Heart left ventricle (tissue), 16 donors: ENCODE data around the gene IFNGR2. TPM values are rescaled to one million over a fixed set of nuclear protein-coding genes. Genes with fewer than 3 reads are reported as not detected.

ENCODE experiments used
- ATAC-seq, 4 donors: fragments of 200-7000 bp; cut with Tn5 transposase; one replicate each; pipeline ENCODE4 v1.9.1; 2020 to 2022; ENCODE audit warnings: moderate library complexity in 4 of 4, mild to moderate bottlenecking in 3 of 4, moderate number of reproducible peaks in 1 of 4
- DNase-seq, 5 donors: peaks; one replicate each; pipeline ENCODE4 v3.0.0-alpha.2; 2020
- H3K27ac ChIP-seq, 12 donors: fragments of 200-600 bp; sonication (generic) in 4 of 12; one replicate each; pipeline versions ENCODE4 v1.5.0 to v1.8.0; 2016 to 2022; ENCODE audit warnings: mild to moderate bottlenecking in 2 of 12
- H3K27me3 ChIP-seq, 9 donors: fragments of 200-600 bp; sonication (generic) in 2 of 9; one replicate each; pipeline versions ENCODE4 v1.5.1 to v1.8.0; 2016 to 2022; ENCODE audit warnings: mild to moderate bottlenecking in 3 of 9
- H3K36me3 ChIP-seq, 9 donors: fragments of 200-600 bp; sonication (generic) in 2 of 9; one replicate each; pipeline versions ENCODE4 v1.5.0 to v1.8.0; 2018 to 2022; ENCODE audit warnings: mild to moderate bottlenecking in 2 of 9
- H3K4me1 ChIP-seq, 12 donors: fragments of 200-600 bp; sonication (generic) in 4 of 12; one replicate each; pipeline versions ENCODE4 v1.5.0 to v1.8.0; 2016 to 2022; ENCODE audit warnings: mild to moderate bottlenecking in 3 of 12
- H3K4me3 ChIP-seq, 12 donors: fragments of 200-600 bp; sonication (generic) in 4 of 12; one replicate each; pipeline versions ENCODE4 v1.5.0 to v1.8.0; 2017 to 2022; ENCODE audit warnings: mild to moderate bottlenecking in 9 of 12, moderate library complexity in 4 of 12
- H3K9me3 ChIP-seq, 12 donors: fragments of 200-600 bp; sonication (generic) in 4 of 12; one replicate each; pipeline versions ENCODE4 v1.5.0 to v1.8.0; 2016 to 2022; ENCODE audit warnings: mild to moderate bottlenecking in 1 of 12
- CTCF ChIP-seq, 12 donors: fragments of 200-600 bp; sonication (generic) in 4 of 12; IDR thresholded peaks; one replicate each; pipeline versions ENCODE4 v1.5.0 to v1.8.0; 2018 to 2022; ENCODE audit warnings: antibody characterized with exemption in 12 of 12, mild to moderate bottlenecking in 5 of 12
- POLR2A ChIP-seq, 2 donors: fragments of 450-650 bp; IDR thresholded peaks; one replicate each; pipeline ENCODE4 v1.6.1; 2017; ENCODE audit warnings: antibody characterized with exemption in 2 of 2, mild to moderate bottlenecking in 2 of 2, moderate library complexity in 2 of 2
- WGBS, 4 donors: extraction: QIAGEN DNeasy Blood & Tissue Kit in 2 of 4; methylation state at CpG; one replicate each; pipeline versions ENCODE4 v1.1.5 to v1.1.7; 2013 to 2018; 5-methylcytosine and 5-hydroxymethylcytosine counted together
- intact Hi-C, 10 donors: fragments of 100-400 bp; cut with DNase I; formaldehyde crosslinking; loops; one replicate each; pipeline versions ENCODE4 v1.11.1 to v1.14.2; 2022
- polyA plus RNA-seq, 2 donors: library from polyadenylated mRNA; stranded (reverse); fragments of 200-250 nt; gene quantifications; one replicate each; pipeline ENCODE4 v1.2.3, GENCODE V29; 2013
- total RNA-seq, 9 donors: library from RNA; depleted of rRNA in 2 of 9; stranded (reverse); fragments of >200 nt in 2 of 9; fragmentation: NEBNext Ultra II Directional in 3 of 9; extraction: Animal tissue kit (Norgen Biotek cat#: 25700) in 3 of 9; gene quantifications; one replicate each; pipeline versions ENCODE4 v1.1.0 to v1.2.4, GENCODE V29; 2016 to 2023
- donor health status: ischemic (EF 13 %, LVEDD 7.1; RV severe dilation, severe dysfunction).
- donor health status: healthy with polysubstance abuse.
- donor health status: DM: no; HTN: yes; CAD: no.
- donor health status: DM: no; HTN: no; CAD: no.
- donor health status: ischemic (EF 25% LVEDD 6.9; RV normal size, moderate dysfunction).
- donor health status: ischemic (EF 25% LVEDD 5.7; RV mildly dilated, moderate dysfunction).
- donor health status: healthy.
- donor health status: DM: yes; HTN: yes; CAD: no.
- donor health status: ischemic (EF 35%, LVEDD 5.7; RV mildly dilated, moderate dysfunction).
- donor health status: nonischemic (EF 11% LVEDD 7.7; RV severe dilation, severe dysfunction).
- donor health status: DM: yes; HTN: yes; CAD: no.
- donor health status: PGD.
- donor health status: ischemic (EF 29% LVEDD 5.4; RV normal size, mild dysfunction).
- donor health status: nonischemic (EF 23%, LVEDD 6.1; RV moderate dilation, normal function).

IFNGR2 gene
- total and polyA plus RNA-seq, 11 donors = 25.1 to 83.3 (median 33.5) TPM

DNA sequence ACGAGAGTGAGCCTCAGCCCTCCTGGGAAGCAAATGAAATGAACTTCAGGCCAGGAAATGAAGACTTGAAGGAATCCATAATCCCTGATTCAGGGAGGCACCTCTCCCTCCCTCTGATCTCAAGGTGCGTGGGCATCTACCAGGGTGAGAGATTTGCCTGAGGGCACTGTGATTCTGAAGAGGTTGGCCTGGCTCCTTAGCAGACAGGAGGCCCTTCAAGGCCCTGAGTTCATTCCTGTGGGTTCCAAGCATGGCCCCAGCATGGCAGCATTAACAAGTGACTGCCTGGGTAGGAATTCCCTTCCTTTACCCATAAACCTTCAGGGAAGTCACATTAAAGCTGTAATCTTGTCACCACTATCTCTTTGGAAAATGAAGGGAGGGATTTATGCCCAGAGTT lies 29.8 kb upstream of the IFNGR2 start:
- Histone ChIP-seq H3K27me3 (no peaks in the 10 kb centered on the region), H3K4me1 (peaks cover 0 to 43% (median 4%) of the 10 kb centered on the region in 12 donors), H3K36me3 (no peaks in the 10 kb centered on the region), H3K27ac (peak overlapping the region in 6 of 12 donors; percentile 11 to 91 (median 28)), H3K4me3 (no peak overlapping the region), H3K9me3 (peaks cover 0 to 3% (median under 1%) of the 10 kb centered on the region in 12 donors)
- DNase-seq (no peak), ATAC-seq (no peak)
- TF ChIP-seq POLR2A (IDR thresholded peaks at IDR 0.05) (no peak), CTCF (IDR thresholded peaks at IDR 0.05) (no peak)
- intact Hi-C loops = loop anchor here in 6 of 10 donors (5.0 to 10.0 kb wide), 5 partner anchors 71 to 539 kb away; no protein-coding TSS in a partner anchor
- 75 to 87% (median 82%) methylated on average over 2 of the region's 2 CpGs for WGBS, 4 donors

DNA sequence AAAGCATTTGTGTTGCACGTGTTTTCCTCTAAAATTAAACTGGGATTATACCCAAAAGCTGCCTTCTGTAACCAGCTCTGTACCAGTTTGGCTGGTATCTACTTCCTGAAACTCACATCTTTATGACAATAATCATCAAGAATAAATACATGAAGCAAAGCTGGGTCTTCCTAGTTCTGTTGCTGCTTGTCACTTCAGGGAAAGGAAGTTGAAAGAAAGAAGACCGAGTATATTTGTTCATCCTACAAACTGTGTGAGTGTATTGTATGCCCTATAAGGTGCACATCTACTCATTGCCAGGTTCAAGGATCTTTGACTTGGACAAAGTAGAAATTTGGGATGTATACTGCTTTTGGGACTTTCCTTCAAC lies 29.1 kb upstream of the IFNGR2 start:
- Histone ChIP-seq H3K27ac (peak overlapping the region in 5 of 12 donors; percentile 11 to 91 (median 34)), H3K4me1 (peaks cover 0 to 45% (median 4%) of the 10 kb centered on the region in 12 donors), H3K27me3 (no peaks in the 10 kb centered on the region), H3K36me3 (no peaks in the 10 kb centered on the region), H3K4me3 (no peak overlapping the region), H3K9me3 (peaks cover 0 to 3% (median 0%) of the 10 kb centered on the region in 12 donors)
- intact Hi-C loops = loop anchor here in 8 of 10 donors (1.0 to 10.0 kb wide), 8 partner anchors 71 to 539 kb away; no protein-coding TSS in a partner anchor
- 60 to 65% (median 64%) methylated on average over 2 of the region's 2 CpGs for WGBS, 4 donors
- peak in 2 of 4 donors; percentile 37 to 41 for ATAC-seq
- TF ChIP-seq CTCF (IDR thresholded peaks at IDR 0.05) (no peak), POLR2A (IDR thresholded peaks at IDR 0.05) (no peak)
- no peak for DNase-seq

DNA sequence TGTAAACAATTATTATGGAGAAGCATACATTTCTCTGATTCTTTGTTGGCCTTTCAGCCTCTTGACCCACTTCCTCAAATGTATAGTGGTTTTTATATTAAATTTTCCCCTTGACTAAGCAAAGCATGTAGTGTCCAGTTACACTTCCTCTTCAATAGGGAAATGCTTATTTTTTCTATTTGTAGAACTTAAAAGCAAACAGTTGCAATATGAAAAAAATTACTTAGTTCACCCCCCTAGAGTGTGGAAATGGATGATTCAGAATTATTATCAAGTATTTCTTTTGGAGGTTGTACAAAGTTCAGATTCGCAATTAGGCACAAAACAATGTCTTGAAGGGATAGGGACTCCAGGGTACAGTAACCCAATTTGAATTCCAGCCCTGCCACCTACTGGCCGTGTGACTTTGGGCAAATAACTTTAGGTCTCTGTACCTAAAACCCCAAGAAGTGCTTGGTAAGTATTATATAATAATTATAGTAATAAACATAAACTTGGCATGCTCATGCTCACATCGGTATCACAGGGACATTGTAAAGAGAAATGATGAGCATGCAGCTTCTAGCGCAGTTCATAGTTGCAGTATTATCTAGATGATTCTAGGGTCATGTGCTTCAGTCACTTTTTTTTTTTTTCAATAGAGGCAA lies 28.6 kb upstream of the IFNGR2 start:
- Histone ChIP-seq H3K36me3 (no peaks in the 10 kb centered on the region), H3K4me1 (peaks cover 0 to 50% (median 5%) of the 10 kb centered on the region in 12 donors), H3K4me3 (no peak overlapping the region), H3K27me3 (no peaks in the 10 kb centered on the region), H3K9me3 (peaks cover 0 to 3% (median 0%) of the 10 kb centered on the region in 12 donors), H3K27ac (peak overlapping the region in 5 of 12 donors; percentile 11 to 91 (median 34))
- ATAC-seq = peak; percentile 70 to 78 (median 75)
- DNase-seq = peak in 3 of 5 donors; percentile 54 to 58 (median 57)
- TF ChIP-seq CTCF (IDR thresholded peaks at IDR 0.05) (peak; percentile 41 to 80 (median 67)), POLR2A (IDR thresholded peaks at IDR 0.05) (no peak)
- intact Hi-C loops = loop anchor here (1.0 to 10.0 kb wide), 8 partner anchors 70 to 540 kb away; no protein-coding TSS in a partner anchor
- 14 to 28% (median 21%) methylated on average over 4 of the region's 4 CpGs for WGBS, 4 donors

DNA sequence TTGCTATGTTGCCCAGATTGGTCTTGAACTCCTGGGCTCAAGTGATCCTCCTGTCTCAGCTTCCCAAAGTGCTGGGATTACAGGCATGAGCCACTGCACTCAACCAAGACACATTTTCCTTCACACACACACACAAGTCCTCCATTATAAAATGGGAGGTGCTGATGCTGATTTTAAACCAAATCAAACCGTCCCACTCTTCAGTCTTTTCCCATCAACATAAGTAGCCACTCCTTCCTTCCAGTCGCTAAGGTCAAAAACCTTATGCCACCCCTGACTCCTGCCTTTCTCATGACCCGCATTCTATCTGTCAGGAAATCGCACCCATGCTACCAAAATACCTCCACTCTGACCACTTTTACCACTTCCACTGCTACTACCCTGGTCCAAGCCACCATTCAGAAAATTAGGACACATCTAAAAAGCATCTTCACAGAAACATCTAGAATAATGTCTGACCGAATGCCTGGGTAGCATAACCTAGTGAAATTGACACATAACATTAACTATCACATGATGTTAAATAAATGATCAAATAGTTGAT lies 28.0 kb upstream of the IFNGR2 start:
- Histone ChIP-seq H3K36me3 (no peaks in the 10 kb centered on the region), H3K9me3 (peaks cover 0 to 1% (median 0%) of the 10 kb centered on the region in 12 donors), H3K27ac (peak overlapping the region in 1 of 12 donors; percentile 91), H3K4me3 (no peak overlapping the region), H3K27me3 (no peaks in the 10 kb centered on the region), H3K4me1 (peaks cover 0 to 56% (median 10%) of the 10 kb centered on the region in 12 donors)
- TF ChIP-seq CTCF (IDR thresholded peaks at IDR 0.05) (no peak), POLR2A (IDR thresholded peaks at IDR 0.05) (no peak)
- ATAC-seq (no peak), DNase-seq (no peak)
- intact Hi-C loops = loop anchor here in 7 of 10 donors (1.0 to 10.0 kb wide), 8 partner anchors 70 to 540 kb away; no protein-coding TSS in a partner anchor
- 68 to 75% (median 74%) methylated on average over 5 of the region's 5 CpGs for WGBS, 4 donors
